GM23338 (cell line): ENCODE data around the gene HSBP1.

Experiments used
- CREB1 ChIP-seq: fragments of 250-450 bp; sonication (Bioruptor Pico); IDR thresholded peaks from 2 replicates; pipeline ENCODE4 v1.5.0; 2020; ENCODE audit warnings: low read depth, mild to moderate bottlenecking, moderate library complexity
- CTCF ChIP-seq, 2 experiments: fragments of 200-600 bp in 1 of 2; sonication (generic) in 1 of 2; conservative IDR thresholded peaks; 2 replicates each; pipeline versions ENCODE4 v1.5.1 to v1.6.1; 2016 to 2017; ENCODE audit warnings: antibody characterized with exemption in 2 of 2, low read depth in 2 of 2, mild to moderate bottlenecking in 2 of 2, moderate library complexity in 1 of 2
- EZH2 ChIP-seq: fragments of 200-600 bp; sonication (generic); IDR thresholded peaks from one replicate; pipeline ENCODE4 v1.8.0; 2017; ENCODE audit warnings: antibody characterized with exemption, mild to moderate bottlenecking, low read depth; ENCODE audit not compliant: unreplicated experiment
- EZH2phosphoT487 ChIP-seq: fragments of 200-600 bp; sonication (generic); IDR thresholded peaks from one replicate; pipeline ENCODE4 v1.8.1; 2018; ENCODE audit warnings: antibody characterized with exemption; ENCODE audit not compliant: unreplicated experiment
- JUNB ChIP-seq: IDR thresholded peaks from one replicate; pipeline ENCODE4 v1.6.1; 2016; ENCODE audit warnings: antibody characterized with exemption; ENCODE audit not compliant: unreplicated experiment
- POLR2AphosphoS5 ChIP-seq: IDR thresholded peaks from 2 replicates; pipeline ENCODE4 v1.6.1; 2016; ENCODE audit warnings: antibody characterized with exemption, low read depth
- REST ChIP-seq: IDR thresholded peaks from one replicate; pipeline ENCODE4 v1.6.1; 2018; ENCODE audit warnings: antibody characterized with exemption; ENCODE audit not compliant: unreplicated experiment

GRCh38 chr16:83838151-83838550, 30.4 kb downstream of the HSBP1 start:
- TF ChIP-seq CTCF (conservative IDR thresholded peaks at IDR 0.05; ENCODE audit: low read depth in 2 of 2) (no peak), REST (no peak), EZH2phosphoT487 (no peak), EZH2 (no peak), POLR2AphosphoS5 (no peak), CREB1 (no peak), JUNB (no peak)
